RWPE2 (cell line): Measurements from ENCODE around the gene CSGALNACT2.

ENCODE experiments used
- ATAC-seq: fragments of 200-7000 bp; cut with Tn5 transposase; 3 replicates; pipeline ENCODE4 v1.9.1; 2021; ENCODE audit warnings: low read depth
- DNase-seq: peaks from one replicate; pipeline ENCODE4 v3.0.0-alpha.2; 2020; ENCODE audit warnings: low spot score
- H3K27ac ChIP-seq: fragments of 450-650 bp; 2 replicates; pipeline ENCODE4 v1.5.1; 2017; ENCODE audit warnings: mild to moderate bottlenecking; ENCODE audit not compliant: poor library complexity, severe bottlenecking
- H3K27me3 ChIP-seq: fragments of 250-450 bp; sonication (Bioruptor Pico); 2 replicates; pipeline ENCODE4 v1.5.1; 2021; ENCODE audit warnings: mild to moderate bottlenecking, moderate library complexity; ENCODE audit not compliant: insufficient read depth, poor library complexity, severe bottlenecking
- H3K36me3 ChIP-seq: fragments of 250-450 bp; sonication (Bioruptor Pico); 2 replicates; pipeline ENCODE4 v1.5.1; 2020; ENCODE audit warnings: low read depth, mild to moderate bottlenecking, moderate library complexity
- H3K4me1 ChIP-seq: fragments of 250-450 bp; sonication (Bioruptor Pico); 2 replicates; pipeline ENCODE4 v1.5.1; 2021; ENCODE audit warnings: mild to moderate bottlenecking, moderate library complexity; ENCODE audit not compliant: insufficient read depth, poor library complexity, severe bottlenecking
- H3K4me3 ChIP-seq: fragments of 250-450 bp; sonication (Bioruptor Pico); 2 replicates; pipeline ENCODE4 v1.5.1; 2021; ENCODE audit warnings: mild to moderate bottlenecking, moderate library complexity; ENCODE audit not compliant: severe bottlenecking
- H3K9me3 ChIP-seq: fragments of 250-450 bp; sonication (Bioruptor Pico); 2 replicates; pipeline ENCODE4 v1.5.1; 2021; ENCODE audit warnings: mild to moderate bottlenecking, moderate library complexity; ENCODE audit not compliant: severe bottlenecking
- CTCF ChIP-seq: fragments of 450-650 bp; IDR thresholded peaks from one replicate; pipeline ENCODE4 v1.5.1; 2017; ENCODE audit warnings: mild to moderate bottlenecking, moderate library complexity; ENCODE audit not compliant: poor library complexity, severe bottlenecking

CSGALNACT2 gene

GRCh38 chr10:43210556-43210955 is 72.3 kb downstream of the CSGALNACT2 start:
- Histone ChIP-seq H3K4me3 (no peak overlapping the region), H3K4me1 (no peaks in the 10 kb centered on the region), H3K9me3 (no peaks in the 10 kb centered on the region), H3K27me3 (no peaks in the 10 kb centered on the region), H3K27ac (no peak overlapping the region), H3K36me3 (no peaks in the 10 kb centered on the region)
- ATAC-seq, result no peak; the same call in 2 of the 3 replicates
- no peak for TF ChIP-seq CTCF
- peak; percentile 45 for DNase-seq

- peak; percentile 32; the same call in 2 of the 3 replicates for ATAC-seq
- H3K27ac ChIP-seq, result no peak overlapping the region
- TF ChIP-seq CTCF, result no peak
- H3K36me3 ChIP-seq, result no peaks in the 10 kb centered on the region
- no peaks in the 10 kb centered on the region for H3K9me3 ChIP-seq
- H3K27me3 ChIP-seq, result no peaks in the 10 kb centered on the region
- H3K4me1 ChIP-seq, result no peaks in the 10 kb centered on the region
- H3K4me3 ChIP-seq, result no peak overlapping the region
- peak; percentile 34 for DNase-seq
Measured at GRCh38 chr10:43211030-43211429, 72.8 kb downstream of the CSGALNACT2 start.

- peak; percentile 52 for DNase-seq
- Histone ChIP-seq H3K36me3 (no peaks in the 10 kb centered on the region), H3K27ac (no peak overlapping the region), H3K4me3 (no peak overlapping the region), H3K27me3 (no peaks in the 10 kb centered on the region), H3K4me1 (no peaks in the 10 kb centered on the region), H3K9me3 (no peaks in the 10 kb centered on the region)
- no peak for TF ChIP-seq CTCF
- no peak for ATAC-seq
Measured at GRCh38 chr10:43211431-43212042, 73.3 kb downstream of the CSGALNACT2 start.

GRCh38 chr10:43212043-43212721 is 73.9 kb downstream of the CSGALNACT2 start:
- ATAC-seq, result no peak
- Histone ChIP-seq H3K36me3 (no peaks in the 10 kb centered on the region), H3K4me3 (no peak overlapping the region), H3K27me3 (no peaks in the 10 kb centered on the region), H3K27ac (no peak overlapping the region), H3K9me3 (no peaks in the 10 kb centered on the region), H3K4me1 (no peaks in the 10 kb centered on the region)
- DNase-seq, result peak; percentile 28
- TF ChIP-seq CTCF, result no peak
